GM21717 (cell line): ENCODE data around the gene FARS2.
"Not testable (repeated sequence)": the region's sequence is repeated elsewhere in the genome, so short reads cannot be mapped to it uniquely, and the experiment has no call there.

Experiments
- ATAC-seq: cut with Tn5 transposase; IDR thresholded peaks from one replicate; pipeline ENCODE4 v1.9.1; 2021; ENCODE audit warnings: mild to moderate bottlenecking, moderate library complexity; ENCODE audit not compliant: unreplicated experiment

The FARS2 gene

DNA sequence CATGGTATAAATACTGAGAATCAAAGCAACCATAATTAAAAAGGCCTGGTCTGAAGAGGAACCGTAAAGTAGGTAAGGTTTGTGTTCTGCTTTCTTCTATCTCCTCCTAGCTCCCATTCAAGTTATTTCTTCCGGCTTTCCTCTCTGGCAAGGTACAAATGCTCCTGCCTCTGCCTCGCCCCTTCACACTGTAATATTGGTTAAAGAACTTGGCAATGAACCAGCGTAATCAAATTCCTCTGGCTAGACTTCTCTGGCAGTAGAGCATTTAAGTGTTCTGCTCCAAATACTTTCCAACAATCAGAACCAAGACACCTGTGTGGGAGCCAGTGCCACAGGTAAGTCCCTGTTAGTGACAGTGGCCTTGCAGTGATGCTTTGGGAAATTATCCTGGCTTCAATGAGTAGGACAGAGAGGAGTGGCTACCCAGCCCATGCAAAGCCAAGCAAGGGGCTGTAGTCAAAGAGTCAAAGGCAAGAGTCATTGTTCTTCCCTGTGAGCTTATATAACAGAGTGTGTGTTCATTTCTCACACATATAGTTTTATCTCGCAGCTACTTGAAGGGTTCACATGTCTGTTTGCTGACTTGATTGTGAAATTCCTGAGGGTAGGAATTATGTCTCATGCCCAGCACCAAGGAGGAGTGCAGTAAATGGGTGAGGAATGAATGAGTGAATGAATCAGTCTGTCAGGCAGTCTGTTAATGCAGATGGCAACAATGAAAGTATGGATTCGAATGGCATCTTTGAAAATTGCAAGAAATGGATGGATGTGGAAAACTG is 416.1 kb downstream of the FARS2 start:
- no peak for ATAC-seq

DNA sequence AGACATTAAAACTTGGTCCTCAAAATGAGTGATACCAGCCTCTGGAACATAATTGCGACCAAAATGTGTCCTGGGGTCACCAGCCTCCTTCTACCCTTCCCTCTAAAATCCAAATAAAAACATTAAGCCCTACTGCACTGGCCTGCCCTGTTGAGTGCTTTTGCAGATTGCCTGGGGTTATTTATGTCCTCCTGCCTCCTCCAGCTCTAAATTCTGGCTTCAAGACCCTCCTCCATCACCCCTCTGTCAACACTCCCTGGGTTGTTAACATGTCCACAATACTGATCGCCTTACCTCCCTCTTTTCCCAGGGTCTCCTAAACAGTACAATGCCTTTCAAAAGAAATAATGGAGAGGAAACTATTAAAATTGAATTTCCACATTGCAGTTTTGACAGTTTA is 418.0 kb downstream of the FARS2 start:
- ATAC-seq, result no peak

GRCh38 chr6:5679691-5680090 is 418.4 kb downstream of the FARS2 start:
- ATAC-seq, result no peak

DNA sequence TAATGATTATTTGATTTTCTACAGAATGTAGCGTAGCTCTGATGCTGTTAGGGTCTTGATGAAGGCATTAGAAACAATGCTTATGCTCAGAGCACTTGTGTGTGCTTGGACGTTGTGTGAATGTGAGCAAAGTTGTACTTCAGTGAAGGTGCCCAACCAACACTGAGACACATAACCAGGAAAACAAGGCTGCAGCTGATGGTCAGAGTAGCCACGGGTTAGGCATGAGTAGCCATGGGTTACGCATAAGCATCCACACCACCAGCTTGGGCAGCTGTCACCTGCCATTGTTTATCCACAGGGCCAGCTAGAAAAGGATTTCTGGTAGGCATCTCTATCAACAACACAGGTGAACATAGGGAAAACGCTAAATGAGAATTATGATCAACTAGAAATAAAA is 418.8 kb downstream of the FARS2 start:
- no peak for ATAC-seq

GRCh38 chr6:5681480-5681879 is 420.2 kb downstream of the FARS2 start:
- ATAC-seq, result no peak

DNA sequence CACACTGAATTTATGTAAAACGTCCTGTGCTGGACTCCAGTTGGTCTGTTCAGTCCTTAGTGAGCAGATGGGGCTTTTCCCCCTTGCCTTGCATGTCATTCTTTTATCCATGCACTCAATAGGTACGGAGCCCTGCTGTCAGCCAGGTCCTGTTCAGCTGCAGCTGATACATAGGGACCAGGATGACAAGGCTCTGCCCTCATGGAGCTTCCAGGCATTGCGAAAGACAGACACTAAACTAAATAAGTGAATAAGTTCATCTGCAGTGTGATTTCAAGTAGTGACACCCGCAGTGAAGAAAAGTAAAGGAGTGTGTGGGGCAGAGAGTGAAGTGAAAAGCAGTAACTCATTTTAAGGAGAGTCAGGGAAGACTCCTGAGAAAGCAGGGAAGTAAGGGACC is 421.2 kb downstream of the FARS2 start:
- ATAC-seq, result no peak

DNA sequence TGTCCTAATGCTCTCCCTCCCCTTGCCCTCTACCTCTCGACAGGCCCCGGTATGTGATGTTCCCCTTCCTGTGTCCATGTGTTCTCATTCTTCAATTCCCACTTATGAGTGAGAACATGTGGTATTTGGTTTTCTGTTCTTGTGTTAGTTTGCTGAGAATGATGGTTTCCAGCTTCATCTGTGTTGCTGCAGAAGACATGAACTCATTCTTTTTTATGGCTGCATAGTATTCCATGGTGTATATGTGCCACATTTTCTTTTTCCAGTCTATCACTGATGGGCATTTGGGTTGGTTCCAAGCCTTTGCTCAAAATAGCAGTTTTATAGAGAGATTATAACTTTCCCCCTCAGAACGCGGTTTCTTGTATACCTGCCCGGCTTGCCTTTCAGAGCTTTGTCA is 422.4 kb downstream of the FARS2 start:
- not testable (repeated sequence) for ATAC-seq

DNA sequence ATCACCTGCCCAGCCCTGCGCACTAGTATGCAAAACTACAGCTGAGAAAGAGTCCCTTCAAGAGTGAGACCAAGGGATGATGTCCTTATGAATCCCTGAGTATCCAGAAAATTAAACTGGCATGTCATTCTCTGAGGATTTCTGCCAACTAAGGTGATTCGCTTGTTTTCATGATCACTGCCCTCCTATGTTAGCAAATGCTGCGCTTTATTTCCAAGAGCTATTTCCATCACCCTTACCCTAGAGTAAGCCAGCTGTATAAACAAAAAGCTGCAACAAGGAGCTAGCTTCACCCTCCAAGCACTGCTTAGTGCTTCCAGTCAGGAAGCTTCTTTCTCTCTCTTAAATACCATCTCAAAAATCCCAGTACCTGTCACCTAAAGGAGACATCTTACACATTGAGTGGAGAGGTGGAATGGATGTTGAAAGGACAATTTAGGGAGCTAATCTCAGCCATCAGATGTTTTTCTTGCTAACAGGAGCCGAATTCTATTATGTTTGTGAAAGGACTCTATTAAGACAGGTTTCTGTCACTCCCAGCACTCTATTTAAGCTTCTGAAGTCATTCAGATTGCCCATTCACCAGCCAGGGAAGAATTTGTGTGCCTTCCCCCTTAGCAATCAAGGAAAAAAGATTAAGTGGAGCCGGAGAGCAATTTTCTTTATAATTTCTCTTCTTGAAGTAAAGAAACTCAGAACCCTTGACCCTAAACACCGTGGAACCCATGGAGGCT is 423.2 kb downstream of the FARS2 start:
- no peak for ATAC-seq

DNA sequence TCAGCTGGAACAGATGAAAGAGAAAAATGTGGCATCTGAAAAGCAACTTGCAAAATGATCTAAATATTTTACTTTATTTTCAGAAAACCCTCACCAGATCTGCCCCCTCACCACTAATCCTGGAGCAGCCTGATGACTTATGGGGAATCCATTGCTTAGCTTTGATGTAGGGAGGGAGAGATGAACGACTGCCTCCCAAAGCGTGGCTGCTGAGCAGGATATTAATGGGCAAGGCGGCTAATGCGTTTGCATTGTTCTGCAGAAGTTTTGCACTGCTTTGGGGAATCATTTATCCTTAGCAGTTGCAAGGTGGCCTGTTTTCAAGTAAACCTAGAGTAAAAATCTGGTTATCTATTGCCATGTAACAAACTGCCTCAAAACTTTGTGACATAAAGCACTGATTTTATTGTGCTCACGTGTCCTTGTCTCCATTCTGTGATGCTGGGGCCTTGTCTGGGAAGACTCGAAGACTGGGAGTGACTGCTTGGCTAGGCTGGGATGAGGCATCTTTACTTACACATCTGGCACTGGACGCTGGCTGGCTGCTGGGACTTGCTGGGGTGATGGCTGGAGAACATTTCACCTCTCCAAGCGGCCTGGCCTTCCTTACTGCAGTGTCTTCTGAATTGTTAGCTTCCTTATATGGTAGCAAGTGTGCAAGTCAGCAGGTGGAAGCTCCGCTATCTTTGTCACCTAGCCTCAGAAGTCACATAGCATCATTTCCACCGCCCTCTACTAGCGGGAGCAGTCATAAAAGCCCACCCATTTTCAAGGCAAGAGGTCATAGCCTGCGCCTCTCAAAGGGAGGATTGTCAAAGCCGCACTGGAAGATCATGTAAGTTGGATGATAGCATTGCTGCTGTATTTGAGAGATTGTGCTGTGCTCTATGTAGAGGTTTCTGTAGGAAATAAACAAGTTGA is 432.2 kb downstream of the FARS2 start:
- no peak for ATAC-seq

DNA sequence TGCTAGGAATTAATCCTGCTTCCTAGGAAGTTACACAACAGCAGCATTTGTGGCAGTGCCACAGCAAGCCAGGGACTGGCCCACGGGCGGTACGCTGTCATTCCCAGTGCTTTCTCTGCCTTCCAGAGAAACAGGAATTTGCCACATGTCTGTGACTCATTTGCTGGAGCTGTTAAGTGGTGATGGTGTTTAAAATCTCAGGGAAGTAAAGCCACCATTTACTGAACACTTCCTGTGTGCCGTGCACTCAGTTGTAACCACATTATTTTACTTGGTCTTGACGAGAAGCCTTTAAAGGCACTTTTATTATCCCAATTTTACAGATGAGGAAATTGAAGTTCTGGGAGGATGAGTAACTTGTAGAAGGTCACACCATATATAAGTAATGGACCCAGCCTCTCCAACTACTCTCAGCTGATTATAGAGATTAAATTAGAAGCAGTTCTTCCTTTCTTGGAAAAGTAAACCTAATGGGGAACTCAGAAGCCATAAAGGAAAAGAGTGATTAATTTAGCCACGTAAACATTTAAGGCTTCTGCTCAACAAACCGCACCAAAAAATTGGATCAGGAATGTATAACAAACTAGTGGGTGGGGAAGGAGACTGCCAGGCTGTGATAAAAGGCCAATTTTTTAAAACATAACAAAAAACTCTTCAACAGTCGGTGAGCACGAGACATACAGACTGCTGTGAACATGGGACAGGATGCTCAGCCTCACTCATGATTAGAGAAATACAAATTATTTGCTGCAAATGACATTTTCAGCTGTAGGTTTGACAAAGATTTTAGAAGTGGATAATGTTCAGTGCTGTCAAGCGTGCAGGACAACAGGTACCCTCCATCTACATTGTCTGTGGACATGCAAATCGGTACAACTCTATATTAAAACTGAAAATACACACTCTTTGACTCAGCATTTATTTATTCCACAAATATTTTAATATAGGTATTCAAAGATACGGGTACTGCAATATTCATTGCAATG is 434.2 kb downstream of the FARS2 start:
- ATAC-seq, result no peak

- ATAC-seq, result no peak
Measured at GRCh38 chr6:5697508-5697907, 436.2 kb downstream of the FARS2 start.

DNA sequence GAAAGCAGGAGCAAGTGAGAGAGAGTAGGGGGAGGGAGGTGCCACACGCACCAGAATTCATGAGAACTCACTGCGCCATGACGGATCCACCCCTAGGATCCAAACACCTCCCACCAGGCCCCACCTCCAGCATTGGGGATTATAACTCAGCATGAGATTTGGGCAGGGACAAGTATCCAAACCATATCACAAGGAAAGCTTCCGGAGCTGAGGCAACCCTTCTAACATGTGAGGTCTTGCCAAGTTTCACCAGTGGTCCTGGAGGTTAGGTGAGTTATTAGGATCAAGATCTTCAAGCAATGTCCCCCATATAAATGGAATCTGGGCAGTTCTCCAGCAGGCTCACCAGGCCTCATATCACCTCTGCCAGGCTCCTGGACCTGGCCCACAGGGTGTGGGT is 437.0 kb downstream of the FARS2 start:
- no peak for ATAC-seq

DNA sequence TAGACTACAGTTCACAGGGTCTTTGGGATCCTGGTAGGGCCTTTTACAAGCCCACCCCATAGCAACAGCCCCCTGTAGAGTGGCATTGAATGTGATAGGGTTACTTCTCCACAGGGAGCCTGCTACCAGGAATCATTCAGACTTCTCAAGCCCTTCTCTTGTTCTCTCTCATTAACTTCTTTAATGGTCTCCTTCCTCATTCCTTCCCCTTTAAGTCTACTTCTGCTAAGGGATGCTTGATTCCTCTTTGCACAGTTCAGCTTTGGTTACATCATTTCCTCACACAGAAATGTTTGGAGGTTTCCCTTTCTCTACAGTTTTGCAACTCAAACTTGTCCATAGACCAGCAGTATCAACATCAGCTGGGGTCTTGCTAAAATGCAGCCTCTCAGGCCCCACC is 437.8 kb downstream of the FARS2 start:
- not testable (repeated sequence) for ATAC-seq

GRCh38 chr6:5701174-5701573 is 439.9 kb downstream of the FARS2 start:
- no peak for ATAC-seq

DNA sequence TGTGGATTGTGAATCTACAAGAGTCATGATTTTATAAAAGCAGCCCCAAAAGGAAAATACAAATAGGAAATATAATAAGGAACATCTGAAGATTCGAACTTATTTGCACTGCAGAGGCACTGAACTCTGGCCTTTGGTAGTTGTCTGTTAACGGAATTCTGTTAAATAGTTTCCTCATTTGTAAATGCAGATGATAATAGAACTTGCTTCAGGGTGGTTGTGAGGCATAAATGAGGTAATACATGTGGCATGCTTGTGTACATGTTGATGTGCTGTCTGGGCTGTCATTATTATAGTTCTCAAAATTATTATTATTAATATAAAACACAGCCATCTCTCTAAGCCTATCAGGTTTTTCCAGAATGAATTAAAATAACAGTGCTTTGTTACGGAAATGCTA is 443.4 kb downstream of the FARS2 start:
- ATAC-seq, result no peak

DNA sequence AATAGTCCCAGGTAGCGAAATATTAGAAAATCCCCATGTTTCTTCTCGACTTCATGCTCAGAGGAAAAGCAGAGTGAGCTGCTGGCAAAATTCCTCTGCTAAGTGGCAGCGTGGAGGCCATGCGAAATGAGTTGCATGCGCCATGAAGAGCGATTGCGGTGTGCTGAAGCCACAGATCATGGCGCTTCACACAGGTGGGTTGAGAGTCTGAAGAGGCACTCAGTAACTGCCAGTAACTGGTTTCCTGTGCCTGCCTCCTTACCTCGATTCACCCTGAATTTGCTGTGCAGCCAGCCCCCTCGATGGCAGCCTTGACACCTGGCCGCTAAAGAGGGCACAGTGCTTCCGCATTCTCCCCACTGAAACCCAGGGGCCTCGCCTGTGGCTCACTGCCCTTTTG is 443.9 kb downstream of the FARS2 start:
- no peak for ATAC-seq

- ATAC-seq, result no peak
Measured at GRCh38 chr6:5706124-5707033, 445.1 kb downstream of the FARS2 start.

GRCh38 chr6:5707281-5708045 is 446.1 kb downstream of the FARS2 start:
- no peak for ATAC-seq
